AG09309 (cell line): ENCODE results near the gene HMG20B.
A peak's percentile ranks its signal among the peaks of the same experiment; 100 is the strongest.

Experiments used
- DNase-seq: peaks from one replicate; pipeline ENCODE4 v3.0.0-alpha.2; 2010; ENCODE audit warnings: low read depth
- H3K4me3 ChIP-seq: 2 replicates; pipeline ENCODE4 v1.5.1; 2011; ENCODE audit warnings: mild to moderate bottlenecking, low read depth, low read length, moderate library complexity; ENCODE audit not compliant: control insufficient read depth
- TF ChIP-seq, protein P1 (sequence below): IDR thresholded peaks from 2 replicates; pipeline ENCODE4 v1.5.1; 2011; ENCODE audit warnings: mild to moderate bottlenecking, low read depth, low read length, inconsistent platforms; ENCODE audit not compliant: insufficient read depth, control insufficient read depth; ENCODE audit errors: missing control alignments

Gene HMG20B

GRCh38 chr19:3570606-3571011 is 2.1 kb upstream of the HMG20B start:
- no peak for DNase-seq

DNA sequence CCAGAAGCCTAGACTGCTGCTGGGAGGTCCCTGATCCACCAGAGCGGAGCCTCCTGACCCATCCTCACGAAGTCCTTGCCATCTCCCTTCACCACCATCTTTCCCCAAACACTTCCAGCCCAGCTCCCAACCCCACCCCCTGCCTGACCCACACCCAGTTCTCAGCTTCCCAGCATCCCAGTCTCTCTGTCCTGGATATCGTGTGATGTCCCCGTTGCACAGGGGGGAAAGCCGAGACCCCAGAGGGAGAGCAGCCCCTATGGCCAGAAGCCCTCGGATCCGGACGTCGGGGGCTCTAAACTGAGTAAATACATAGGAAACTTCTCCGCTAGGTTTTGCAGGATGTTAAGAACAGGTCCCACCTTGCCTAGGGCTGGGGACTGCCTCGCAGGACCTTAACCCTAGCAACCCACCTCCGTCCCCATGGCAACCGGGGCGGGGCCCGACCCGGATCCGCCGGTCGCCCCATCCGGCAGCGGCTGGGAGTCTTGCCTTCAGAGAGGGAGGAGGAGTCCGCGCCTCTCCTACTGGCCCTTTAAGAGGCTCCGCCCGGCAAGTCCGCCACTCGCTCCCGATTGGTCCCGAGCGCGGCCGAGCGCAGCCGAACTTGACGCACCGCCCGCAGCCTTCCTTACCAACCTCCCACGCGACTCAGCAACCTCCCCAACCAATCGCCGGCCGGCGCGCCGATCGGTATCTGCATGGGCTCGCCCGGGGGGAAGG is 451 bp upstream of the HMG20B start:
- TF ChIP-seq, protein P1, sequence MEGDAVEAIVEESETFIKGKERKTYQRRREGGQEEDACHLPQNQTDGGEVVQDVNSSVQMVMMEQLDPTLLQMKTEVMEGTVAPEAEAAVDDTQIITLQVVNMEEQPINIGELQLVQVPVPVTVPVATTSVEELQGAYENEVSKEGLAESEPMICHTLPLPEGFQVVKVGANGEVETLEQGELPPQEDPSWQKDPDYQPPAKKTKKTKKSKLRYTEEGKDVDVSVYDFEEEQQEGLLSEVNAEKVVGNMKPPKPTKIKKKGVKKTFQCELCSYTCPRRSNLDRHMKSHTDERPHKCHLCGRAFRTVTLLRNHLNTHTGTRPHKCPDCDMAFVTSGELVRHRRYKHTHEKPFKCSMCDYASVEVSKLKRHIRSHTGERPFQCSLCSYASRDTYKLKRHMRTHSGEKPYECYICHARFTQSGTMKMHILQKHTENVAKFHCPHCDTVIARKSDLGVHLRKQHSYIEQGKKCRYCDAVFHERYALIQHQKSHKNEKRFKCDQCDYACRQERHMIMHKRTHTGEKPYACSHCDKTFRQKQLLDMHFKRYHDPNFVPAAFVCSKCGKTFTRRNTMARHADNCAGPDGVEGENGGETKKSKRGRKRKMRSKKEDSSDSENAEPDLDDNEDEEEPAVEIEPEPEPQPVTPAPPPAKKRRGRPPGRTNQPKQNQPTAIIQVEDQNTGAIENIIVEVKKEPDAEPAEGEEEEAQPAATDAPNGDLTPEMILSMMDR = no peak
- DNase-seq = peak; percentile 98
- peak overlapping the region; percentile 74 for H3K4me3 ChIP-seq

More at GRCh38 chr19:3570606-3571011, 2.1 kb upstream of the HMG20B start:
- H3K4me3 ChIP-seq = no peak overlapping the region
- TF ChIP-seq, protein P1 = no peak

DNA sequence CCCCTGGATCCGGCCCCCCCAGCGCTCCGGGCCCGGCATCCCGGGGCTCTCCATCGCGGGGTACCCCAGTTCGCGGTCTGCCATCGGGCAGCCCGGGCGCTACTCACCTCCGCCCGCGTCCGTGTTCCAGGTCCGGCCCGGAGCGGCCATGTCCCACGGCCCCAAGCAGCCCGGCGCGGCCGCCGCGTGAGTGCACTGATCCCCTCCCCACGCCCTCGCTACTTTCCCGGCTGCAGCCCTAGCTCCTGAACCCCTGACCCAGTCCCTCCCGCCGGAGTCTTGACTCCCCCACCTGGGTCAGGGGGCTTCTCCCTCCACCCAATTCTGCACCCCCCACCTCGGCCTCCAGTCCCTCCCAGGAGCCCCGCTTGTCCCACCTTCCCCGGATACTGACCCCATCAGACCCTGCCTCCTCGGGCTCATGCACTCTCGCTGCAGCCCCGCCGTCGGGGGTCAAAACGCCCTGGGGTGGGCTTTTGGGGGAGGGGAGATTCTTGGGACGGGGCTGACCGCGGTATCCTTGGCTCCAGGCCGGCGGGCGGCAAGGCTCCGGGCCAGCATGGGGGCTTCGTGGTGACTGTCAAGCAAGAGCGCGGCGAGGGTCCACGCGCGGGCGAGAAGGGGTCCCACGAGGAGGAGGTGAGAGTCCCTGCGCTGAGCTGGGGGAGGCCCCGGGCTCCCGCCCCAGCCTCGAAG is 566 bp downstream of the HMG20B start:
- H3K4me3 ChIP-seq = peak overlapping the region; percentile 98
- TF ChIP-seq, protein P1 = no peak
- no peak for DNase-seq

DNA sequence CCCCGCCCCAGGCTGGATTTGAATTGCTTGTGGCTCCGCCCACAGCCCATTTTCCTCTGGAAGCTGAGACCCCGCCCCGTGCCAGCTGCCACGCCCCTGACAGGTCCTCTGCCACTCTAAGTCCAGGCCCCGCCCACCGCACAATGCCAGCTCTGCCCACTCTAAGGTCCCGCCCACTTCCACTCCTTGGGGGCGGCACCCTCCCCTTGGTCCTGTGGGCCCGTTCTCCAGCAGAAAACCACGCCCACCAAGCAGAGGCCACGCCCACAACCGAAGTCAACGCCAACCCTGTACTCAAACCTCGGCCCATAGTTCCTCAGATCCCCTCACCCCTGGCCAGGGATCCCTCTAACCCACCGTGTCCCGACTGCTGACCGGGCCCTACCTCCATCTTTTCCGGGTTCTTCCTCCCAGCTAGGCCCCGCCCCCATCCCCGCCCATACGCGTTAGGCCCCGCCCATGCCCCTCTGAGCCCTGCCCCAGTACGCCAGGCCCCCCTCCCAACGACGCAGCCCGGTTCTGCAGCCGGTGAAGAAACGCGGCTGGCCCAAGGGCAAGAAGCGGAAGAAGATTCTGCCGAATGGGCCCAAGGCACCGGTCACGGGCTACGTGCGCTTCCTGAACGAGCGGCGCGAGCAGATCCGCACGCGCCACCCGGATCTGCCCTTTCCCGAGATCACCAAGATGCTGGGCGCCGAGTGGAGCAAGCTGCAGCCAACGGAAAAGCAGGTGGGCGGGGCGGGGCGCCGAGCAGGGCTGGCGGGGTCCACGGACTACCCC is 1.3 kb downstream of the HMG20B start:
- TF ChIP-seq, protein P1 = no peak
- H3K4me3 ChIP-seq = peak overlapping the region; percentile 98
- peak; percentile 73 for DNase-seq

- DNase-seq = no peak
- TF ChIP-seq, protein P1 = peak; percentile 39
- no peak overlapping the region for H3K4me3 ChIP-seq
Observed at GRCh38 chr19:3575260-3575741, 2.6 kb downstream of the HMG20B start.

GRCh38 chr19:3575949-3576673 is 3.4 kb downstream of the HMG20B start:
- TF ChIP-seq, protein P1 = no peak
- H3K4me3 ChIP-seq = no peak overlapping the region
- DNase-seq = no peak
